Breast epithelium (tissue), 4 donors: ENCODE measurements around the gene ACAP2. TPM values are rescaled to one million over a fixed set of nuclear protein-coding genes. Genes with fewer than 3 reads are reported as not detected.

Experiments
- DNase-seq, 2 donors: peaks; one replicate each; pipeline ENCODE4 v3.0.0-alpha.2; 2019; ENCODE audit warnings: low spot score in 2 of 2
- H3K27ac ChIP-seq, 2 donors: fragments of 200-600 bp; sonication (generic) in 1 of 2; one replicate each; pipeline ENCODE4 v1.5.1; 2016 to 2019; ENCODE audit warnings: mild to moderate bottlenecking in 1 of 2
- H3K27me3 ChIP-seq, 2 donors: fragments of 200-600 bp; sonication (generic) in 1 of 2; one replicate each; pipeline versions ENCODE4 v1.5.1 to v1.6.0; 2017 to 2019; ENCODE audit warnings: control low read depth in 1 of 2, mild to moderate bottlenecking in 1 of 2
- H3K36me3 ChIP-seq: fragments of 200-600 bp; one replicate; pipeline ENCODE4 v1.5.1; 2019
- H3K4me1 ChIP-seq, 2 donors: fragments of 200-600 bp; sonication (generic); one replicate each; pipeline ENCODE4 v1.5.1; 2016 to 2019; ENCODE audit warnings: control low read depth in 1 of 2
- H3K4me3 ChIP-seq, 3 donors: fragments of 200-600 bp; sonication (generic); 1 replicate in 2 of 3; 2 replicates in 1 of 3; pipeline ENCODE4 v1.5.1; 2016 to 2019; ENCODE audit warnings: mild to moderate bottlenecking in 3 of 3, moderate library complexity in 2 of 3
- H3K9me3 ChIP-seq, 2 donors: fragments of 200-600 bp; sonication (generic) in 1 of 2; one replicate each; pipeline ENCODE4 v1.5.1; 2016 to 2019; ENCODE audit warnings: control low read depth in 1 of 2
- CTCF ChIP-seq, 3 donors: fragments of 450-650 bp; IDR thresholded peaks; one replicate each; pipeline ENCODE4 v1.5.1; 2016 to 2017; ENCODE audit warnings: antibody characterized with exemption in 3 of 3, mild to moderate bottlenecking in 3 of 3, moderate library complexity in 3 of 3
- POLR2A ChIP-seq: fragments of 450-650 bp; IDR thresholded peaks from one replicate; pipeline ENCODE4 v1.6.1; 2016; ENCODE audit warnings: antibody characterized with exemption, mild to moderate bottlenecking, moderate library complexity
- POLR2AphosphoS5 ChIP-seq, 3 donors: sonication (generic); formaldehyde crosslinking; IDR thresholded peaks; one replicate each; pipeline ENCODE4 v1.6.1; 2017; ENCODE audit warnings: antibody characterized with exemption in 3 of 3
- intact Hi-C: fragments of 100-400 bp; cut with DNase I; formaldehyde crosslinking; loops from one replicate; pipeline ENCODE4 v1.15.1; 2023; ENCODE audit warnings: low total_unique reads
- total RNA-seq, 3 donors: library from RNA; depleted of rRNA; stranded (reverse); fragments of >200 nt; gene quantifications; one replicate each; pipeline ENCODE4 v1.1.0, GENCODE V29; 2016

Gene ACAP2
- total RNA-seq, 3 donors from 2014 or later = 60.0 to 87.1 (median 63.0) TPM

- H3K36me3 ChIP-seq = no peaks in the 10 kb centered on the region
- no peaks in the 10 kb centered on the region for H3K27me3 ChIP-seq
- H3K4me1 ChIP-seq = no peaks in the 10 kb centered on the region
- TF ChIP-seq POLR2A (no peak), CTCF (IDR thresholded peaks at IDR 0.05) (no peak), POLR2AphosphoS5 (IDR thresholded peaks at IDR 0.05) (no peak)
- H3K27ac ChIP-seq = no peak overlapping the region
- no peak for DNase-seq
- intact Hi-C loops = no loop called here
- H3K9me3 ChIP-seq = no peaks in the 10 kb centered on the region
- H3K4me3 ChIP-seq = no peak overlapping the region
These were observed 31.0 kb downstream of the ACAP2 start for GRCh38 chr3:195411836-195412235.

- TF ChIP-seq CTCF (IDR thresholded peaks at IDR 0.05) = no peak
- no peak for TF ChIP-seq POLR2AphosphoS5 (IDR thresholded peaks at IDR 0.05)
- TF ChIP-seq POLR2A = no peak
- no peaks in the 10 kb centered on the region for H3K9me3 ChIP-seq
- DNase-seq = no peak
- no peaks in the 10 kb centered on the region for H3K4me1 ChIP-seq
- intact Hi-C loops = no loop called here
- no peaks in the 10 kb centered on the region for H3K36me3 ChIP-seq
- no peaks in the 10 kb centered on the region for H3K27me3 ChIP-seq
- no peak overlapping the region for H3K4me3 ChIP-seq
- H3K27ac ChIP-seq = no peak overlapping the region
These were observed 32.3 kb downstream of the ACAP2 start for GRCh38 chr3:195410546-195410945.

- no peak overlapping the region for H3K27ac ChIP-seq
These were observed 35.0 kb downstream of the ACAP2 start for GRCh38 chr3:195407531-195408409.

GRCh38 chr3:195405651-195406050 lies 37.2 kb downstream of the ACAP2 start:
- Histone ChIP-seq H3K27ac (no peak overlapping the region), H3K9me3 (no peaks in the 10 kb centered on the region), H3K4me1 (no peaks in the 10 kb centered on the region), H3K4me3 (no peak overlapping the region), H3K36me3 (no peaks in the 10 kb centered on the region), H3K27me3 (no peaks in the 10 kb centered on the region)
- no peak for TF ChIP-seq POLR2A
- TF ChIP-seq POLR2AphosphoS5 (IDR thresholded peaks at IDR 0.05) = no peak
- no peak for TF ChIP-seq CTCF (IDR thresholded peaks at IDR 0.05)
- intact Hi-C loops = no loop called here
- no peak for DNase-seq

More at GRCh38 chr3:195407531-195408409, 35.0 kb downstream of the ACAP2 start:
- no peaks in the 10 kb centered on the region for H3K4me1 ChIP-seq
- H3K27me3 ChIP-seq = no peaks in the 10 kb centered on the region
- intact Hi-C loops = no loop called here
- no peak overlapping the region for H3K4me3 ChIP-seq
- no peaks in the 10 kb centered on the region for H3K9me3 ChIP-seq
- no peaks in the 10 kb centered on the region for H3K36me3 ChIP-seq
- DNase-seq = no peak
- TF ChIP-seq POLR2A (no peak), POLR2AphosphoS5 (IDR thresholded peaks at IDR 0.05) (no peak), CTCF (IDR thresholded peaks at IDR 0.05) (no peak)

- TF ChIP-seq POLR2A = no peak
- no peak for TF ChIP-seq CTCF (IDR thresholded peaks at IDR 0.05)
- TF ChIP-seq POLR2AphosphoS5 (IDR thresholded peaks at IDR 0.05) = no peak
- no peak for DNase-seq
- no peaks in the 10 kb centered on the region for H3K9me3 ChIP-seq
- no peak overlapping the region for H3K27ac ChIP-seq
- no peaks in the 10 kb centered on the region for H3K36me3 ChIP-seq
- intact Hi-C loops = no loop called here
- H3K4me3 ChIP-seq = no peak overlapping the region
- no peaks in the 10 kb centered on the region for H3K4me1 ChIP-seq
- H3K27me3 ChIP-seq = no peaks in the 10 kb centered on the region
These were observed 38.9 kb downstream of the ACAP2 start for GRCh38 chr3:195403841-195404408.
